Vagina (tissue), 2 donors: ENCODE measurements around the gene SEMA6A. TPM values are rescaled to one million over a fixed set of nuclear protein-coding genes. Genes with fewer than 3 reads are reported as not detected.

Experiments used
- DNase-seq, 2 donors: peaks; one replicate each; pipeline ENCODE4 v3.0.0-alpha.2; 2017; ENCODE audit errors: extremely low spot score in 2 of 2
- H3K27ac ChIP-seq: fragments of 200-600 bp; sonication (generic); one replicate; pipeline ENCODE4 v1.5.1; 2019
- H3K27me3 ChIP-seq: fragments of 200-600 bp; sonication (generic); one replicate; pipeline ENCODE4 v1.5.1; 2019
- H3K36me3 ChIP-seq, 2 donors: fragments of 200-600 bp; sonication (generic); one replicate each; pipeline ENCODE4 v1.5.1; 2017 to 2019
- H3K4me1 ChIP-seq: fragments of 200-600 bp; sonication (generic); one replicate; pipeline ENCODE4 v1.5.1; 2019
- H3K4me3 ChIP-seq, 2 donors: fragments of 200-600 bp; sonication (generic); 1 replicate in 1 of 2; 2 replicates in 1 of 2; pipeline ENCODE4 v1.5.1; 2016 to 2019
- H3K9me3 ChIP-seq: fragments of 200-600 bp; sonication (generic); one replicate; pipeline ENCODE4 v1.5.1; 2019
- POLR2A ChIP-seq, 2 donors: fragments of 450-650 bp; IDR thresholded peaks; one replicate each; pipeline ENCODE4 v1.6.1; 2017; ENCODE audit warnings: antibody characterized with exemption in 2 of 2, mild to moderate bottlenecking in 2 of 2, moderate library complexity in 2 of 2
- POLR2AphosphoS5 ChIP-seq, 2 donors: sonication (generic); formaldehyde crosslinking; IDR thresholded peaks; one replicate each; pipeline ENCODE4 v1.9.0; 2017; ENCODE audit warnings: antibody characterized with exemption in 2 of 2, mild to moderate bottlenecking in 2 of 2, low read depth in 1 of 2; ENCODE audit not compliant: insufficient read depth in 1 of 2
- intact Hi-C: fragments of 100-400 bp; cut with DNase I; formaldehyde crosslinking; loops from one replicate; pipeline ENCODE4 v1.15.1; 2023
- total RNA-seq: library from RNA; depleted of rRNA; stranded (reverse); fragments of >200 nt; gene quantifications from one replicate; pipeline ENCODE4 v1.2.3, GENCODE V29; 2016
- TF ChIP-seq, protein P1 (sequence below), 3 experiments: fragments of 450-650 bp in 2 of 3; fragments of 200-600 bp in 1 of 3; sonication (generic) in 1 of 3; IDR thresholded peaks; one replicate each; pipeline ENCODE4 v1.5.1; 2017 to 2019; ENCODE audit warnings: antibody characterized with exemption in 3 of 3, mild to moderate bottlenecking in 2 of 3, moderate library complexity in 2 of 3

The SEMA6A gene
- total RNA-seq, 1 donor from 2014 or later: 28.7 TPM

DNA sequence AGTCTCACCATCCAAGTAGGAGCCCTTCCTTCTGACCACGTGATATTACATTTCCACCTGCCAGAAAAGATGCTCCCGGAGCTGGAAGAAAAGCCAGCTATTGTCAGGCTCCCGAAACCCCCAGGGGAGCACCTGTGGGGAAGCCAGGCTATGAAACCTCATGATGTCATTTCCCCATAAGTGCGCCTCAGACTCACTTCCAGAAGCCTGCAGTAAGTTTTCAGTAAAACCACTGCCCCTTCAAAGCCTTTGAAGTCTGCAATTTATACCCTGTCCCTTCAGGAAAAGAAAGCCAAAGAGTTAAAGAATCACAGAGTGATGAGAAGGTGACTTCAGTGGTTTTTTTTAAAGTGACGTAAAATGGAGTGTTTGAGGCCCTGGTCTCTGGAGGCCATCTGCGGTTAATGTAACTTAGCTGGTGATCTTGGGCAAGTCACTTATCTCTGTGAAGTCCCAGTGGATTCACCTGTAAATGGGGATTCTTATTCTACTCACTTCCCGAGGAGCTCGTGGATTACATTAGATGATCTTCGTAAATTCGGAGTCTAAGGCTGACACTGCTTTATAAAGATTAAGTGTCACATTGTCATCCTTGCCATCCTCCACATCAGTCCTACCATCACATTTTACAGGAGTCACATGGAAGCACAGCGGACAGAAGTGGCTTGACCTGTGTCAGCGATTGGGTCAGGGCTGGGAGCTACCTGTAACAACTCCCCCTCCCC, 2.6 kb upstream of the SEMA6A start:
- TF ChIP-seq POLR2A (IDR thresholded peaks at IDR 0.05) (no peak), POLR2AphosphoS5 (IDR thresholded peaks at IDR 0.05; ENCODE audit: insufficient read depth in 1 of 2, low read depth in 1 of 2) (no peak)
- TF ChIP-seq, protein P1, sequence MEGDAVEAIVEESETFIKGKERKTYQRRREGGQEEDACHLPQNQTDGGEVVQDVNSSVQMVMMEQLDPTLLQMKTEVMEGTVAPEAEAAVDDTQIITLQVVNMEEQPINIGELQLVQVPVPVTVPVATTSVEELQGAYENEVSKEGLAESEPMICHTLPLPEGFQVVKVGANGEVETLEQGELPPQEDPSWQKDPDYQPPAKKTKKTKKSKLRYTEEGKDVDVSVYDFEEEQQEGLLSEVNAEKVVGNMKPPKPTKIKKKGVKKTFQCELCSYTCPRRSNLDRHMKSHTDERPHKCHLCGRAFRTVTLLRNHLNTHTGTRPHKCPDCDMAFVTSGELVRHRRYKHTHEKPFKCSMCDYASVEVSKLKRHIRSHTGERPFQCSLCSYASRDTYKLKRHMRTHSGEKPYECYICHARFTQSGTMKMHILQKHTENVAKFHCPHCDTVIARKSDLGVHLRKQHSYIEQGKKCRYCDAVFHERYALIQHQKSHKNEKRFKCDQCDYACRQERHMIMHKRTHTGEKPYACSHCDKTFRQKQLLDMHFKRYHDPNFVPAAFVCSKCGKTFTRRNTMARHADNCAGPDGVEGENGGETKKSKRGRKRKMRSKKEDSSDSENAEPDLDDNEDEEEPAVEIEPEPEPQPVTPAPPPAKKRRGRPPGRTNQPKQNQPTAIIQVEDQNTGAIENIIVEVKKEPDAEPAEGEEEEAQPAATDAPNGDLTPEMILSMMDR (IDR thresholded peaks at IDR 0.05): no peak
- Histone ChIP-seq H3K4me3 (no peak overlapping the region), H3K36me3 (no peaks in the 10 kb centered on the region), H3K27ac (no peak overlapping the region), H3K4me1 (peaks cover 16% of the 10 kb centered on the region), H3K9me3 (no peaks in the 10 kb centered on the region), H3K27me3 (no peaks in the 10 kb centered on the region)
- no peak for DNase-seq
- intact Hi-C loops: no loop called here

- Histone ChIP-seq H3K27me3 (no peaks in the 10 kb centered on the region), H3K4me3 (peak overlapping the region; percentile 69 to 75), H3K4me1 (peaks cover 21% of the 10 kb centered on the region), H3K36me3 (no peaks in the 10 kb centered on the region), H3K27ac (peak overlapping the region; percentile 71), H3K9me3 (no peaks in the 10 kb centered on the region)
- TF ChIP-seq, protein P1 (IDR thresholded peaks at IDR 0.05): peak in 2 of 3 experiments; percentile 66 to 84
- TF ChIP-seq POLR2A (IDR thresholded peaks at IDR 0.05) (no peak), POLR2AphosphoS5 (IDR thresholded peaks at IDR 0.05; ENCODE audit: insufficient read depth in 1 of 2, low read depth in 1 of 2) (peak in 1 of 2 donors; percentile 3)
- intact Hi-C loops: no loop called here
- no peak for DNase-seq
These were observed 1.6 kb upstream of the SEMA6A start for GRCh38 chr5:116576053-116576713.

DNA sequence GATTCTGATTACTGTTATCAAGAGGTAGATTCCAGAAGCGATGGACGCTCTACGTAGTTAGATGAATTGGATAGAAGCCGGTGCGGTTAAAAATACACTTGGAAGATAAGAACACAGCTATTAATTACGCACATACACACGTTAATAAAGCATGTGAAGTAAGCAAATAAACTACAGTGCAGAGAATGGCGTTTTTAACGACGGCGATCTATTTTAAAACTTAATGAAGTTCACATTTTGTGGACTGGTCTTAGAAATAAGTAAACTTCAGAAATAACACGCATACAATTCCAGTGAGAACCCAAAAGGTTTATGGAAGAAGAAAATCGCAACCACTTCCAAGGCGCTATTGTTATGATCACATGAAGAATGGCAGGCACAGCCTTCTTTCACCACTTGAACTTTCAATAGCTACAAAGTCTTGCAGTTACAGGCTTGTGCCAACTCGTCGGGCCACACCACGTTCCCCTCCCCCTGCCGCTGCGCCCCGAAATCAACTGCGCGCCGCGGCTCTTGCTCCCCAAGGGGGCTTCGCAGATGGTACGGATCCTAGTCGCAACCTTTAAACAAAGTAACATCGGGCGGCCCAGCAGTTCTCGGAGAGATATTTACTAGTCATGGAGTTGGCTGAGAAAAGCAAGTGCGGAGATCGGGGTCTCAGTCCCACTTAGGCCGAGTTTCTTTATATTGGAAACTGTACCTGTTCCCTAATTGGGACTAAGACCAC, 866 bp upstream of the SEMA6A start:
- no peaks in the 10 kb centered on the region for H3K36me3 ChIP-seq
- peaks cover 24% of the 10 kb centered on the region for H3K4me1 ChIP-seq
- DNase-seq: no peak
- peak overlapping the region; percentile 69 to 75 for H3K4me3 ChIP-seq
- H3K27ac ChIP-seq: peak overlapping the region; percentile 71
- intact Hi-C loops: no loop called here
- no peaks in the 10 kb centered on the region for H3K27me3 ChIP-seq
- TF ChIP-seq POLR2A (IDR thresholded peaks at IDR 0.05): no peak
- TF ChIP-seq POLR2AphosphoS5 (IDR thresholded peaks at IDR 0.05; ENCODE audit: insufficient read depth in 1 of 2, low read depth in 1 of 2): peak in 1 of 2 donors; percentile 4
- no peaks in the 10 kb centered on the region for H3K9me3 ChIP-seq

DNA sequence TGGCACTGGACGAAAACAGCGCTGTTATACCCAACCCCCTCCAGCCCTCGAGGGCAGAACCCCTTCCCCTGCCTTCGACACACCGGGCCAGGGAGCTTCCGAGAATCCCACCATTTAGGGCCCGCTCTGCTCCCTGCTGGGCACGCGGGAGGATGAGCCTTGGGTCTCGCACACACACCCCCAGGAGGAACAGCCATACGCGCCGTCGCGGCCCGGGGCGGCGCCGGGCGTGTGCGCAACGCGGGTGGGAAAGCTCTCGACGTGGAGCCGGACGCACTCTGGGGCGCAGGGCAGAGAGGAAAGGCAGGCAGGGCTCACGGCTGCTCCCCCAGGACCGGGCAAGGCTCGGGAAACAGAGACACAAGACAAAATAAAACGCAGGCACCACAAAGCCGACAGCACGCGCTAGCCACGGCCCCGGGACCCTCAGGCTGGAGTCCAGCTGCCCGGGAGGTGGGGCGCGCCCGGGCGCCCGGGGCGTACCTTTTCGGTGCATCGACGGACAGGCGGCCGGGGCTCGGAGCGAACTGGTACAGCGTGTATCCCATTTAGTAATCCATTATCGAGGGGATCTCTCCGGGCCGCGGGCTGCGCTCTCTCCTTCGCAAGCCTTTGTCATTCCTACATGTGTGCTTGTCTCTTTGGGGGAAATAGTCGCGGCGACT, 789 bp downstream of the SEMA6A start:
- Histone ChIP-seq H3K27me3 (no peaks in the 10 kb centered on the region), H3K36me3 (no peaks in the 10 kb centered on the region), H3K4me1 (peaks cover 36% of the 10 kb centered on the region), H3K9me3 (no peaks in the 10 kb centered on the region), H3K27ac (peak overlapping the region; percentile 71), H3K4me3 (peak overlapping the region; percentile 69 to 75)
- TF ChIP-seq POLR2A (IDR thresholded peaks at IDR 0.05): no peak
- TF ChIP-seq, protein P1 (IDR thresholded peaks at IDR 0.05): no peak
- TF ChIP-seq POLR2AphosphoS5 (IDR thresholded peaks at IDR 0.05; ENCODE audit: insufficient read depth in 1 of 2, low read depth in 1 of 2): no peak
- DNase-seq: no peak
- intact Hi-C loops: no loop called here

- Histone ChIP-seq H3K36me3 (no peaks in the 10 kb centered on the region), H3K27ac (peak overlapping the region; percentile 71), H3K9me3 (no peaks in the 10 kb centered on the region), H3K4me3 (peak overlapping the region; percentile 69 to 75), H3K27me3 (no peaks in the 10 kb centered on the region), H3K4me1 (peaks cover 36% of the 10 kb centered on the region)
- TF ChIP-seq POLR2AphosphoS5 (IDR thresholded peaks at IDR 0.05; ENCODE audit: insufficient read depth in 1 of 2, low read depth in 1 of 2): no peak
- no peak for TF ChIP-seq POLR2A (IDR thresholded peaks at IDR 0.05)
- TF ChIP-seq, protein P1 (IDR thresholded peaks at IDR 0.05): no peak
- intact Hi-C loops: no loop called here
- DNase-seq: no peak
These were observed 1.3 kb downstream of the SEMA6A start for GRCh38 chr5:116573279-116573701.
